ENCODE results near the gene LIPT2. TPM values are rescaled to one million over a fixed set of nuclear protein-coding genes. Genes with fewer than 3 reads are reported as not detected.

LIPT2 gene
- polyA plus RNA-seq, 3 donors: 2.2 to 5.1 (median 4.4) TPM

DNA sequence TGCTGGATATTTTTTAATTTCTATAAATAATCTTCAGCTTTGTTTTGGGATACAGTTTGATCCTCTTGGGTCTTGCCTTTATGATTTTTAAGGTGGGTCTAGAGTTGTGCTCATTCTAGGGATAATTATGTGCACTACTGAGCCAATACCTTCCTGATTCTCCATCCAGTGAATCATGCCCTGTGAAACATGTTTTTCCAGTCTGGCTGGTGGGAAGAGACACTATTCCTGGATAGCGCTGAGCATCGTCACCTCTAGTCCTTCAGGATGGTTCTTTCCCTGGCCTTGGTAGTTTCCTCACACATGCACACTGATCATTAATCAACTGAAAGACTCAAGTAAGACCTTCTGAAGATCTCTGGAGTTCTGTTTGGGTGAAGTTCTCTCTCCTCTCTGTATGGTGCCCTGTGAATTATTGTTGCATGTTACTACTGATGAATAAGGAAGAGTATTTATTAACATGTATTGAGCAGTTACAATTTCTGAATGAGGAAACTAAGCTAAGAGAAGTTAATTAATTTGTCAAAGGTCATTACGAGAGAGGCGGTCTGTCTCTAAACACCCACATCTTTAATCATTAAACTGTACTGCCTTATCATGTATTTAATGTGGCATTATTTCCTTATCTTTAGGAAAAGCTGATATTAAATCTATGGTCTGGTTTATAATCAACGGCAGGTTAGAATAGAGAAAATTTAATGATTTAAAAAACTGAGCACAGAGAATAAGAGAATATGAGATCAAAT is 39.1 kb upstream of the LIPT2 start:
- WGBS (ENCODE audit: insufficient coverage): 100% methylated on average over 1 of the region's 5 CpGs
- DNase-seq: no peak
- H3K27ac Mint-ChIP-seq: no peak overlapping the region
- no peak overlapping the region for H3K4me2 ChIP-seq (replicated peaks; ENCODE audit: extremely low read depth, low read length, poor library complexity, severe bottlenecking)
- H4K20me1 ChIP-seq (ENCODE audit: insufficient read depth, low read length): no peaks in the 10 kb centered on the region
- peaks cover 6 to 8% of the 10 kb centered on the region in 2 donors for H3K4me1 ChIP-seq (ENCODE audit: control insufficient read depth in 1 of 2, insufficient read depth in 2 of 2, low read length in 2 of 2)
- TF ChIP-seq CTCF (IDR thresholded peaks at IDR 0.05): no peak
- H3K27me3 Mint-ChIP-seq (ENCODE audit: low read depth in 3 of 3): peaks cover 0 to 3% (median 2%) of the 10 kb centered on the region in 3 donors
- H3K9me3 Mint-ChIP-seq: peaks cover 5 to 11% (median 7%) of the 10 kb centered on the region in 7 donors
- no peaks in the 10 kb centered on the region for H3K27me3 ChIP-seq (ENCODE audit: control insufficient read depth in 2 of 2, insufficient read depth in 2 of 2, low read length in 2 of 2)
- no peaks in the 10 kb centered on the region for H3K79me2 ChIP-seq (ENCODE audit: insufficient read depth, low read length)
- no peak overlapping the region for H3K4me3 ChIP-seq (replicated peaks in 1 of 3; ENCODE audit: low read depth in 2 of 3, low read length in 3 of 3)
- H3K36me3 ChIP-seq (replicated peaks in 1 of 2; ENCODE audit: control insufficient read depth in 1 of 2, insufficient read depth in 2 of 2, low read length in 2 of 2): no peaks in the 10 kb centered on the region
- no peak overlapping the region for H3K27ac ChIP-seq (ENCODE audit: low read depth in 1 of 2, low read length in 2 of 2)
- H3K9me3 ChIP-seq (replicated peaks in 1 of 2; ENCODE audit: control insufficient read depth in 1 of 2, insufficient read depth in 1 of 2, low read length in 2 of 2): no peaks in the 10 kb centered on the region
- H3K4me3 Mint-ChIP-seq: no peak overlapping the region
- H3K4me1 Mint-ChIP-seq: peaks cover 10% of the 10 kb centered on the region
- no peak overlapping the region for H2AFZ ChIP-seq (ENCODE audit: insufficient read depth, low read depth, low read length, poor library complexity, severe bottlenecking)
- H3K36me3 Mint-ChIP-seq: no peaks in the 10 kb centered on the region
- no peak overlapping the region for H3K9ac ChIP-seq (ENCODE audit: insufficient read depth, low read length, poor library complexity, severe bottlenecking)
- intact Hi-C loops (cut with micrococcal nuclease): no loop called here

- Histone ChIP-seq H3K4me1 (ENCODE audit: control insufficient read depth in 1 of 2, insufficient read depth in 2 of 2, low read length in 2 of 2) (no peaks in the 10 kb centered on the region), H3K9me3 (replicated peaks in 1 of 2; ENCODE audit: control insufficient read depth in 1 of 2, insufficient read depth in 1 of 2, low read length in 2 of 2) (no peaks in the 10 kb centered on the region), H3K27ac (ENCODE audit: low read depth in 1 of 2, low read length in 2 of 2) (no peak overlapping the region), H3K79me2 (ENCODE audit: insufficient read depth, low read length) (no peaks in the 10 kb centered on the region), H2AFZ (ENCODE audit: insufficient read depth, low read depth, low read length, poor library complexity, severe bottlenecking) (no peak overlapping the region), H3K36me3 (replicated peaks in 1 of 2; ENCODE audit: control insufficient read depth in 1 of 2, insufficient read depth in 2 of 2, low read length in 2 of 2) (no peaks in the 10 kb centered on the region), H3K9ac (ENCODE audit: insufficient read depth, low read length, poor library complexity, severe bottlenecking) (no peak overlapping the region), H3K4me3 (replicated peaks in 1 of 3; ENCODE audit: low read depth in 2 of 3, low read length in 3 of 3) (no peak overlapping the region), H3K4me2 (replicated peaks; ENCODE audit: extremely low read depth, low read length, poor library complexity, severe bottlenecking) (no peak overlapping the region), H3K27me3 (ENCODE audit: control insufficient read depth in 2 of 2, insufficient read depth in 2 of 2, low read length in 2 of 2) (no peaks in the 10 kb centered on the region), H4K20me1 (ENCODE audit: insufficient read depth, low read length) (no peaks in the 10 kb centered on the region)
- Mint-ChIP-seq H3K27me3 (ENCODE audit: low read depth in 3 of 3) (no peaks in the 10 kb centered on the region), H3K4me1 (no peaks in the 10 kb centered on the region), H3K9me3 (peaks cover 0 to 3% (median 0%) of the 10 kb centered on the region in 7 donors), H3K27ac (no peak overlapping the region), H3K4me3 (no peak overlapping the region), H3K36me3 (no peaks in the 10 kb centered on the region)
- DNase-seq: no peak
- no CpG with 5 or more reads among the region's 2 CpGs for WGBS (ENCODE audit: insufficient coverage)
- intact Hi-C loops (cut with micrococcal nuclease): no loop called here
- no peak for TF ChIP-seq CTCF (IDR thresholded peaks at IDR 0.05)
Measured at GRCh38 chr11:74524978-74525377, 31.5 kb upstream of the LIPT2 start.

Data from CD14-positive monocyte (primary cell).